ENCODE measurements around the gene PIM2.

- TF ChIP-seq TARDBP (IDR thresholded peaks at IDR 0.05) (no peak), CTBP1 (IDR thresholded peaks at IDR 0.05; ENCODE audit: borderline replicate concordance) (no peak), SP1 (IDR thresholded peaks at IDR 0.05) (no peak), BHLHE40 (IDR thresholded peaks at IDR 0.05; ENCODE audit: borderline replicate concordance) (no peak), PKNOX1 (IDR thresholded peaks at IDR 0.05) (no peak), ZNF384 (IDR thresholded peaks at IDR 0.05) (no peak), HDGF (IDR thresholded peaks at IDR 0.05; ENCODE audit: borderline replicate concordance) (no peak), FOXM1 (IDR thresholded peaks at IDR 0.05; ENCODE audit: borderline replicate concordance) (no peak), SUZ12 (IDR thresholded peaks at IDR 0.05) (no peak), L3MBTL2 (conservative IDR thresholded peaks at IDR 0.05) (no peak), FOXK2 (IDR thresholded peaks at IDR 0.05) (no peak), LEF1 (IDR thresholded peaks at IDR 0.05; ENCODE audit: borderline replicate concordance) (no peak), FOXA1 (IDR thresholded peaks at IDR 0.05) (no peak)
Observed at GRCh38 chrX:48920718-48921104, 1.9 kb upstream of the PIM2 start.
